Measurements from ENCODE around the gene EML5.

EML5 gene

DNA sequence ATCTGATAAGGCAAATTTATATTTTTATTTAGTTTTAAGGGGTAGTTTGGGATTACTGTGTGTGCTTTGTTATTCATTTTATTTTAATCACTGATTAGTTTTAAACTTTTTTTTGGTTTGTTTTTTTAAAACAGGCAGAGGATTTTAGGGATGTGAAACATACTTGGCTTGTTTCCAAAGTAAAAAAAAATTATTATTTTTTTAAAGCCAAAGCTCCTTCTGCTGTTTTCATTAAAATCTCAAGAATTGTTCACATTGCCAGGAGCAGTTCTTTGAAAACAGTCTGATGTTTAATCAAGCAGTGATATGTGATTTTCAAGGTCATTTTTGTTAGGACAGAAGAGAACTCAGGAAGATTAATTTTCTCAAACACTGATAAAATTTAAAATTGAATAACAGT, 42.9 kb upstream of the EML5 start:
- no peak for DNase-seq (ENCODE audit: extremely low read depth, low read depth)
- no peak for TF ChIP-seq CTCF (IDR thresholded peaks at IDR 0.05; ENCODE audit: low read depth, low read length, missing control alignments)
- H3K4me3 ChIP-seq (replicated peaks; ENCODE audit: low read depth, low read length): no peak overlapping the region

- no peak overlapping the region for H3K4me3 ChIP-seq (replicated peaks; ENCODE audit: low read depth, low read length)
- no peak for TF ChIP-seq CTCF (IDR thresholded peaks at IDR 0.05; ENCODE audit: low read depth, low read length, missing control alignments)
- no peak for DNase-seq (ENCODE audit: extremely low read depth, low read depth)
Observed at GRCh38 chr14:88834883-88835431, 42.2 kb upstream of the EML5 start.

GRCh38 chr14:88831284-88831683, 38.5 kb upstream of the EML5 start:
- no peak for DNase-seq (ENCODE audit: extremely low read depth, low read depth)
- no peak overlapping the region for H3K4me3 ChIP-seq (replicated peaks; ENCODE audit: low read depth, low read length)
- TF ChIP-seq CTCF (IDR thresholded peaks at IDR 0.05; ENCODE audit: low read depth, low read length, missing control alignments): no peak

DNA sequence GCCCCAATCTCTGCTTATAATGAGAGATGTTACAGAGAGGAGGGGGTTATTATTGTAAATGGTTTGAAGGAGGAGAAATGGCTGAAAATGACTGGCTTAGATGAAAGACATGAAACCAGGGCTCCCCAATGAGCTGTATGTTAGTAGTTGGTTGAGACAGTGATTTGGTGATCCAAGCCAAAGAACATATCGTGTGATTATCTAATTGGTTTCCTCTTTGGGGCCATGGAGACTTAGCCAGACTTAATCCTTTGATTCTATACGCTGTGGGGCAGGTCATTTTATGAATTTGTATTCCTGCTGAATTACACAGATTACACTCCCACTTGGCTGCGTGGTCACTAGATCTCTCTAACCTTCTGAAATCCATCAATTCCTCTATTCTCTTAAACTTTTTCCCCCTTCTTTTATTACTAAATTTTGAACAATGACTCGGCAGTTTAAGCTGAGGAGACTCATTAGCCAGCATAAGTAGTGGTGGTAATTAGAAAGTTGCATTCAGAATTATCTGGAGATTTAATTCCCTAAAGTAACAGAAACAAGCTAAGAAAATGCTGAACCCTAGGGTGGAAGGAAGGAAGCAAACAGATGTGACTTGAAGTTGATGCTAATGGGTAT, 37.0 kb upstream of the EML5 start:
- DNase-seq (ENCODE audit: extremely low read depth, low read depth): no peak
- no peak for TF ChIP-seq CTCF (IDR thresholded peaks at IDR 0.05; ENCODE audit: low read depth, low read length, missing control alignments)
- H3K4me3 ChIP-seq (replicated peaks; ENCODE audit: low read depth, low read length): no peak overlapping the region

DNA sequence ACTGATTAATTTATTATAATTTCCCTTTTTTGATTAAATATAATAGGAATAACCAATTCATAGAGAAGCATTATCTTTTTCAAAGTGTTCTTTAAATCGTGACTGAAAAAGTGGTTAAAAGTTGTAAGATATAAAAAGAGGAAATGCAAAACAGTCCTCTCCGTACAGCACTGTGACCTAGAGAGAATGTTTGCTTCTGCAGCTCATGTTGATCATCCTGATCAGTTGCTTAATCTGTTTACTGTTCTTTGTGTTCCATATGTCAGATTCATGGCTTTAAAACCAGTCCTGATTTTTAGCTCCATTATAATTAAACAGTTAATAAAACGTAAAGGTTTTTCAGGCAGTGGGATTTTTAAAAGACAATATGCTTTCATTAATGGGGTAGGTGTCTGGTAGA, 36.4 kb upstream of the EML5 start:
- DNase-seq (ENCODE audit: extremely low read depth, low read depth): no peak
- no peak for TF ChIP-seq CTCF (IDR thresholded peaks at IDR 0.05; ENCODE audit: low read depth, low read length, missing control alignments)
- no peak overlapping the region for H3K4me3 ChIP-seq (replicated peaks; ENCODE audit: low read depth, low read length)

DNA sequence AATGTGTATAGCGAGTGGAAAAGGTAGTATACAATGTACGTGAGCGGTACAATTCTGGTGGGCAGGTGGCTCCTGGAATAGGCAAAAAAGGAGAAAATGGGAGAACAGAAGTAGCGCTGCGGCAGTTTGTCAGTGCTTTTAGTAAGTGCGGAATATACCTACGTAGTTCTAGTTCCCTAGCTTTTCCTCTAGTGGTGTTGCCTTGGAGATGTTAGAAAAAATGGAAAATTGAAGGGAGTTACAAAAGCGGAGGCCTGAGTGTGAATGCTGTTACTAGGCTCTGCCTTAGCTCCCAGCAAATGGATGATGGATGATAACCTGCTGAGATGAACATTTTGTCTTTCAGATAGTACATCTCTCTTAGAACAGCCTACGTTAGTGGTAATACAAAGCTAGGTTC, 32.8 kb upstream of the EML5 start:
- no peak for DNase-seq (ENCODE audit: extremely low read depth, low read depth)
- H3K4me3 ChIP-seq (replicated peaks; ENCODE audit: low read depth, low read length): peak overlapping the region; percentile 72
- no peak for TF ChIP-seq CTCF (IDR thresholded peaks at IDR 0.05; ENCODE audit: low read depth, low read length, missing control alignments)

DNA sequence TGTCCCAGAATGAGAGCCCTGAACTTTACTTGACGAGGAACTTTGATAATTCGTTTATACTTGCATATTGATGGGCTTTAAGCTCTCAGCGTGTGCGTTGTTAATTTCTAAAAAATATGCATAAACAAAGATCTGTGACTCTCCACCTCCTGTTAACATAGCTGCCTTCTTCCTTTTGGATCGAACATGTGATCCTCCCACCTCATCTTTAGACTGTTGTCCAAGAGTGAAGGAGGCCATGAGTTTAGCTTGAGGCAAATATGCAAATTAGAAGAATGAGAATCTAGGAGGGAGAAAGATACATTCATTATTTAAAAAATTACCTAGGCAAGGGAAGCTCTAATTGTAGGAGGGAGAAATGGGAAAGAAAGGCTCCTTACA, 32.3 kb upstream of the EML5 start:
- no peak for TF ChIP-seq CTCF (IDR thresholded peaks at IDR 0.05; ENCODE audit: low read depth, low read length, missing control alignments)
- DNase-seq (ENCODE audit: extremely low read depth, low read depth): no peak
- peak overlapping the region; percentile 72 for H3K4me3 ChIP-seq (replicated peaks; ENCODE audit: low read depth, low read length)
